GM19240 (cell line): Measurements from ENCODE around the gene GPR146.

Source experiments
- DNase-seq: peaks from one replicate; pipeline ENCODE4 v3.0.0; 2011; ENCODE audit warnings: low spot score; ENCODE audit not compliant: insufficient read length

Gene GPR146

DNA sequence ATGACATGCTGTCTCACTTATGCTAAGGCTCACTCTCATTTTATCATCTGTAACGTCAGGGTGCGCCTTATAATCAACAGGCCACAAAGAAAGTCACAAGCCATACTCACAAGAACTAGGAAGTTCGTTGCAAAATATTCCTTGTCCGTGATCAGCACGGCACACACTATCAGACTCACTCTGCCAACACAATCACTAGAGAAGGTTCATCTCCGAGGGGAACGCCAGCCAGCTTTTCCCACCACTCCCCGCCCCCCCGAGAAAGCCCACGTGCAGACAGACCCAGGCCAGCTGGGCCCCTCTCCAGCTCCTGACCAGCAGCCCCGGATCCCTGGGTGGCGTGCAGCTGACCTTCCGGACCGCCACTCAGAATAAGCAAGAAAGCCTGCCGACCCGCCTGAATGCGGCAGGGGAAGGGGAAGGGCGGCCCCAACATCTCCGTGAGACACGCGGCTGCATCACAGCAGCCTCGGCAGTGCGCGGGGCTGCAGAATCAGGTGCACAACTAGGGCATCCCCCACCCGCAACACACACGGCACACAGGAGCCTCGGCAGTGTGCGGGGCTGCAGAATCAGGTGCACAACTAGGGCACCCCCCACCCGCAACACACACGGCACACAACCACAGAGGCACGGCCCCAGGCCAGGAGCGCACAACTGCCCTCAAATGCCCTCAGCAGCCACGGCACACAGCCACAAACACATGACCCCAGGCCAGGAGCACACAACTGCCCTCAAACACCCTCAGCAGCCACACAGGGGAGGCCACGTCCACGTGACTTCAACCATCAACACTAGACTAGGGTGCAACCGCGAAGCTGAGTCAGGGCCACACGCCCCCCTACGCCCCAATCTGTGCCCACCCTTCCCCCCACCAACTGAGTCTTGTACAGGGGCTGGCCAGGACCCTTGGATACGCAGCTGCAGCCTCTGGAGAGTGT is 2.5 kb upstream of the GPR146 start:
- DNase-seq = no peak

DNA sequence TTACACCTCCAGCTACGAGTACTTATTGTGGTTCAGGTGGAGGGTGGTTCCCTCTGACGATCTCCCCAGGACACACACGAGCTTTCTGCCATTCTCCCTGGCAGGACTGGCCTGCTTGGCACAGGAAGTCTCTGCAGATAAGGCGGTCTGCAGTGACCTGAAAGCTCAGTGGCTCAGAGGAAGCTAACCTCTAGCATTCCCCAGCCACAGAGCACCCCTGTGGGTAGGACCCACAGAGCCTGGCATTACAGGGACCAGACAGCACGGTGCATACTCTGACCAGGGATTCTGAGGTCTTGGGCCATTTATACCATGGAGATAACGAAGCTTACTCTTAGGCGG is 1.9 kb upstream of the GPR146 start:
- no peak for DNase-seq

DNA sequence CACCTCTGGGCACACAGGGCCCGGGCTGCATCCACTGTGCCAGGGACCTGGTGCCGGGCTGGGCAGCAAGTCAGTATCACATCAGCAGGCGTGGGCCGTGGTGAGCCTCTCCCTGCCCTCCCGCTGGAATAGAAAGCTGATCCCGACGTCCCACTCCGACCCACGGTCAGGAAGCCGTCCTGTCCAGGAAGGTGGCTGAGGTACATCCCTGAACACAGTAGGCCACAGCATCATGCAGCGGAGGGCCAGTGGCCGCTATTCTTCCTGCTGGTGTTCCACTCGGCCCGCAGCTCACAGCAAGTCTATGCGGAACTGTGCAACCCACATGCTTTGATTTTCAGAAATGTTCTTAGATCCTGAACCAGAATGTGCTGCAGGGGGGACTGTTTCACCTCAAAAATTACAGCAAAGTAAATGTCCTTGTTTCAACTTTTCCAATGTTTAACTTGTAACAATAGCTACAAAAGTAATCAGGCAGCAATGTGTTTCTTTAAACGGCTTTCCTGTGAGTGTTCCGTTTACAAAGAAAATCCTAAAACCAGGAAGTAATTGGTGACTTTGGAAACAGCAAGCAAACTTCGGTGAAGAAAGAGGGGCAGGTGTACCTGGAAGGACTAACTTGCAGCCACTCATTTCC is 676 bp upstream of the GPR146 start:
- DNase-seq = no peak

DNA sequence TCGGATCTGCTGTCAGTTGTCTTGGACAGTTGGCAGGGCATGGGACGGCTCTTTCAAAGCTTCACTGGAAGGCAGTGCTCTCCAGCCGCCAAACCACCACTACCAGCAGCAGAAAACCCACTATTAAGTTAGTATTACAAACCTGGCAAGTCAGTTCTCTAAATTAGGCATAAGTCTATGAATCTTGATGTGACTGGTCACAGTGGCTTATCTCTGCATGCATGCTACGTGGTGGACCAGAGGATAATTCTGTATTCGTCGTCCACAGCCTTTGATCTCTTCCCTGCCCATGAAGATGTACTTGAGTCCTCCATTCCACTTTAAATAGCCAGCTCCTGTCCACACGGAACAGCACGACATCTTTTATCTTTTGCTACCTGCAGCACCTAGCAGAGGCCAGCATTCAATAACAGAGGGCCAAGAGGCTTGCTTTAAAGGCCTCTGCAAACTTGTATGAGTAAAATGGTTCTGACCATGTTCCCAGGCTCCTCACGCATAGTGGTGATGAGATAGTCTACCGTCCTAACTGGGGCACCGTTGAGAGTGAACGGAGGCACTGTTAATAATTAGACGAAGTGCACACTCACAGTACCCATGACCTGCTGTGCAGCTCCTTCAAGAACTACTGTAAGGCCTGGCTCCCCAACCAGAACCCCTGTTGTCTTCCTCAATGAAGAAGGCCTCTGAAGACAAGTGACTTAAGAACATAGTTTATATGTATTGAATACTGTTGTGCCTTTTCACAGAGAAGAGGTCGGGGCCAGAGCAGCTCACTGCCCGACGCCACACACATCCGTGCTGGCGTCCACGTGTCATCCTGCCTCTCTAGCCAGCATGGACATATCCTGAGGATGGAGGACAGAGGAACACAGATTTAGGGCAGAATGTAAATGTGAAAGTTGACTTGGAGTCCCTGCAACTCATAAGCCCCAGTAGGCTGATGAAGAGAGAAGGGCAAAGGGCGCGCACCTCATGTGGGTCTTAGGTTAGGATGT is 1.0 kb downstream of the GPR146 start:
- DNase-seq = no peak

DNA sequence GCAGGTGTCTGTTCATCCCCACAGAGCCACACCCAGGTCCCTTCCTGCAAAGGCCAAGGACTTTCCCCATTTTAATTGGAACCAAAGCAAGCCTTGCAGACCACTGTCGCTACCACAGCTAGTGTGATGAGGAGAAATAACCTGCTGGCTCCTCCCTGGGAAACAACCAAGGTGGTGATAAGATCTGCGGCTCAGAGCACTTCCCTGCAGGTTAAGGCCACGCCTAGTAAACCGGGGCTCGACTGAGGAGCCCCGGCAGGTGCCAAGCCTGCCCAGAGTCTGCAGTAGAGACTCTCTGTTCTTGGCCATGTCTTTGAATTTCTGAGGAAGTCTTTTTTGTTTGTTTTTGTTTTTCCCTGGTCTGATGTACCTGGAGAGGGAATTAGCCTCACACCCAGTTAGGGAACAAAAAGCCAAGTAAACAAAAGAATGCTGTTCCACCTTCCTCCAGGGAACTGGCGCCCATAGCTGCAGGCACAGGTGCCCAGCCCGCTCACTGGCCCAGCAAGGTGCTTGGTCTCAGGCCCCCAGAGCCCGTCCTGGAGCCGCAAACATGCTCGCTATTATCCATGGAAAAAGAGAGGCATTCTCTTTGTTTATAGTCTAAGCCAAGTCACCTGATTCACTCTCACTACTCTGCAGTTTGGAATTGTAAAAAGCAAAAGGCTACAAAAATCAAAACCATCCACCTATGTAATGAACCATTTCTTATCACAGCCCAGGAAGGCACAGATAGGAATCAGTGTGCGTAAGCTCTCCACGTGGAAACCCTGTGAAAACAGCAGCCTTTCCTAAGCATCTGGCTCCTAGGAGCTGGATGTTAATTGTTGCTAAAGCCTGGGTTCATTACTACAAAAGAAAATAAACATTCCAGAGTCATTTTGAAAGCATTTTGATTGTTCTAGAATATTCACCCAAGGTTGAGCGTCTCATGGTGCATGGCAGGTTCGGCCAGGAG is 2.7 kb downstream of the GPR146 start:
- DNase-seq = no peak

DNA sequence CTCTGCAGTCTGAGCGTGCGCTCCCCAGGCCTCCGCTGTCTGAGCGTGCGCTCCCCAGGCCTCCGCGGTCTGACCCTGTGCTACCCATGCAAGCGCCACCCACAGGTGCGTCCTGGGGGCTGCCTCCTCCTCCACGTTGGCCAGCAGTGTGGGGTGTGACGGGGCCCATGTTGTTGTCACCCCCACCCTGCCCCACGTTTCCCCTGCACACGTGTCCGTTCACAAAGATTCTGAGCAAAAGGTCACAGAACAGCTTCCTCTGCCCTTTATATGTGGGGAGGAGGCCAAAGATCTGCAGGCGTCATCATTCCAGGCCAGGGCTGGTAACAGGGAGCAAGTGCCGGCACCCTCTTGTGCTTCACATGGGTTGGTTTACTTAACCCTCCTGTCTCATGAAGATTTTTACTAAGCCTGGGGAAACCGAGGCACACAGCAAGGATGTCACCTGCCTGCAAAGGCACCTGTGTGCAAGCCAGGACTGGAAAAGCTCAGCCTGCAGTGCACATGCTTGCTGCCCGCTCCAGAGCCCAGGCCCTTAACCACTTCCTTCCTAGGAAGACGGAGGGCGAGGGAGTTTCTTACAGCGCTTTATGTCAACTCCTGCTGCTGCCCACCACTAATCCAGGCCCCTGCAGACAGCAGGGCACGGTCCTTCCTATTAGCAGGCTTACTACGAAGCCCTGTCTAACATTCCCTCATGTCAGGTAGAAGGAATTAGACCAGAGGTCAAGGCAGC is 4.8 kb downstream of the GPR146 start:
- no peak for DNase-seq

DNA sequence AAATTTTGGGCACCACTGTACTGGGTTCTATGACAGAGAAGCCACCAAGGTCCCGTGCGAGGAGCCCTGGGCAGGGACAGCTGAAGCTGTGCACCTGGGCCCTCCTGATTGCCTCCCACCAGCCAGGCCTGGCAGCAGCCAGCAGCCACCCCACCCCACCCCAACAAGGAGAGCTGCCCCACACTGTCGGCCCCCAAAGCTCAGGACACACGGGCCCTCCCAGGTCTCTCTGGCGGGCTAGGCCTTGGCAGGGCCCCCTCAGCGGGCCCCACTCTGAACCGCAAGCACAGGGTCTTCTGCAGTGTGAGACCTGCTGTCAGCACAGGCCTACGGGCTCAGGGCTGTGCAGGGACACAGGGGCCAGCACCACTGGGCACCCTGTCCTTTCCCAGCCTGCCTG is 5.5 kb downstream of the GPR146 start:
- no peak for DNase-seq

DNA sequence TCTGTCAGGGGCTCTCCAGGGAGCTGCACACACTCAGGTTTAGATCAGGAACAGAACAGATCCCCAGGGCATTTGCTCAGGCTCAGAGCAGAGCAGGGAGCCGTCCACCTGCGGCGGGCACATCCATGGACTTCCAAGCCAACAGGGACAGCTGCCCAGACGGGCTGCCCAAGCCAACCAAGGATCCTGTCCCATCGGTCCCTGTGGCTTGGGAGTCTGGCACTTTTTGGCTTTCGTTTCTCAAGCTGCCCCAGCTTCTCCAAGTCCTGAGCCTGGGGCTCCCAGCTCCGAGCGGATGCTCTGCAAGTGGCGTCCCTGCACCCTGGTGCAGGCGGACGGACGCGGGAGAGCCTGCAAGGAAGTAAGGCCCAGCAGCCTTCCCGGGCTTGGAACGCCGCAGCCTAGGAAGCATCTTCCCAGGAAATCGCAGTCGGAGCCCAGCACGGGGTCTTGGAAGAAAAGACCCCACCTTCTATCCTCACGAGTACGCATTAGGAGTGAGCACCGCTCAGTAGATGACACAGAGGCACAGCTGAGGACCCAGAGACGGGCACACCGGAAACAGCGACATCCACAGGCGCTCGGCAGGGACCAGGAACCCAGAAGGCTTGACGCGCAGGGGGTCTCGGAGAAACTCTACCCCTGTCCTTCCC is 6.0 kb downstream of the GPR146 start:
- DNase-seq = no peak

DNA sequence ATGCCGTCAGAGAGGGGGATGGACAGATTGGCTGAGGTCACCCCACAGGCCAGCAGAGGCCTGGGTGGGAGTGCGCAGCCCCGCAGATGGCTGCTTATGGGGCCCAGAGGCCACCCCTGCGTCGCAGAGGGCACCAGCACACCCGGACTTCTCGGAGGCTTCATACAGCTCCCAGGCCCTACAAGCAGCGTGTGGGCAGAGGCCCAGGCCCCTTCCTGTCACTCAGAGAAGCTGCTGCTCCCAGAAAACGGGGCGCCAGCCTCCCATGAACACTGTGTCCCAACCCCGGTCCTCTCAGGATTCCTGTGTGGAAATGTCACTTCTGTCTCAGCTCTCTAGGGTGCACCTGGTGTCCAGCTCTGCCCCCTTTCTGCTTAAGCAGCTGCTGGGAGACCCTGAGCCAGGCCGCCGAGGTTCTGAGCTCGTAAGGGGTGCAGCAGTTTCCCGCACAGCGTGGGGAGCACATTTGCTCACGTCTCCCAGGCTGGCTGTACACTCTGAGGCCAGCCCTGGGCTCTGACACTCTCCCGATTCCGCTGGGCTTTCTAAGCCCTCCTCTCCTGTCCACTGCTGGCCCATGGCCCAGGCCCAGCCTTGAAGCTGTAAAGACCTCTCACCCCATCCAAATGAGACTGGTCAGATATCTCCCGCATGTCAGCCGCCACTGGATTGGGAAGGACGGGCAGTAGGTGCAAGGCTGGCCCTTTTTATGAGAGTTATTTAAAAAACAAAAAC is 6.8 kb downstream of the GPR146 start:
- DNase-seq = no peak

DNA sequence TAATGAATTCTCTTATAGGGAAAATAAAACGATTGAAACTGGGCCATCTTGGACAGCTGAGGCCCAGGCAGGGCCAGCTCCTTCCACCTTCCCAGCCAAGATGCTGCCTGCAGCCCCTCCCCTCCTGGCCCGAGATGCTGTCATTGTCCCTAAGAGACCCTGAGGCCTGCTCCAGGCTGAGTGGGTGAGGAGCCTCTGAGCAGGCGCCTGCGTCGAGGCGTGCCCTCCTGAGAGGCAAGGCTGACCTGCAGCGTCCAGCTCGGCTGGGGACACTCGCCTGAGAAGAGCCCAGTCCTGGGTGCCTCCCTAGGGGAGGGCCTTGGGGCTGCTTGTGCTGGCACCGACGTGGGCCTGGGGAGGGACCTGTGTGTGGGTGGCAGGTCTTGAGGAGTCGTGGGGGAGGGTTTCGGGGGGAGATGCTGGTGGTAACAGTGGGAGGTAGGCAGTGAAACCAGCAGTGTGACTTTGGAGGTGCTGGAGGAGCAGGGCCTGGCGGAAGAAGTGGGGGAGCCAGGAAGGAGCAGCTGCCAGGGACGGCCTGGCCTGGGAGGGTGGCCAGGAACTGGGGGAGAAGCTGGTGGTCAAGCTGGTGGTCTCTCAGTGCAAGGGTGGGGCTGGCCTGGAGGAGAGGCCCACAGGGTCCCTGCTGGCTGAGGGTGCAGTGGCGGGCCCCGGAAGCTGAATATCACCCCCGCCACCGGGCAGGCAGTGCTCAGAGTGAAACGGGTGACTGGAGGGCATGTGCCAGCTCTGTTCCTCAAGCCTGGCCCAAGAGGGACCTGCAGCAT is 7.9 kb downstream of the GPR146 start:
- no peak for DNase-seq

DNA sequence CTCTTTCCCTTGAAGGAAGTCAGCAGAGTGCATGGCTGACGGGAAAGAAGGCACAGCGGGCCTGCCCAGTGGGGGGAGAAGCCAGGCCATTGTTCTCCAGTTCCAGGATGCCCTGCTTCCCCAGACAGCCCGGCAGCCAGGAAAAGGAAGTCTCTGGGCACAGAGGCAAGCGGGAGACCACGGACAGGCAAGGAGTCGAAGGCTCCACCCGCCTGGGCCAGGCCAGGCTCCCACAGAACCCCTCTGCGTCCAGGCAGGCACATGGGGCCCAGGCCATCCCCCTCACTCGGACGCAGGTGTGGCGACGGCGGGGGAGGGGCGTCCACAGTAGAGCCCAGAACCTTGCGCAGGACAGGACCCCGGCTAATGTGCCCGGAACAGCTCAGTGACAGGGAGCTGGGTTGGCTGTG is 8.7 kb downstream of the GPR146 start:
- DNase-seq = no peak

DNA sequence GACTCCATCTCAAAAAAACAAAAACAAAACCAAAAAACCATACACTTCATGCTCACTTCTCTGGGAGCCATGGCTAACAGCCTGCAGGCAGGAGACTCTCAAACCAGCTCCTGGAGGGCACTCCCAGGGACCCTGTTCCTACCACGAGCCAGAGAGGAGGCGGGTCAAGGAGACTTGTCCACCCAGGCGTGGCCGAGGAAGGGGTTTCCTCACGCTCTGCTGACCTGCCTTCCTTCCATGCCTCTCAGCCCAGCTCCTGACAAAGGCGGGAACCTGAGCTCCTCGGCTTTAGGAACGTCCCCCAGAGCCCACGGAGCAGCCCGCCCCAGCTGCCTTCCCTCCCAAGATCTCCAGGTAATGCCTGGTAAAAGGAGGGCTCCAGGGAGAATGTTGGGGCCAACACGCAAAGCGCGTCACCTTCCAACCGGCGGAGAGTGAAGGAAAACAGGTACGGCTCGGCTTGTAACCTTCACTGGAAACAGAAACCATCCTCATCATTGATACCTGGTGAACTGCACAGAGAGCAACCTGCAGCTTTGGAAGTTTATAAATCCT is 9.5 kb downstream of the GPR146 start:
- no peak for DNase-seq

DNA sequence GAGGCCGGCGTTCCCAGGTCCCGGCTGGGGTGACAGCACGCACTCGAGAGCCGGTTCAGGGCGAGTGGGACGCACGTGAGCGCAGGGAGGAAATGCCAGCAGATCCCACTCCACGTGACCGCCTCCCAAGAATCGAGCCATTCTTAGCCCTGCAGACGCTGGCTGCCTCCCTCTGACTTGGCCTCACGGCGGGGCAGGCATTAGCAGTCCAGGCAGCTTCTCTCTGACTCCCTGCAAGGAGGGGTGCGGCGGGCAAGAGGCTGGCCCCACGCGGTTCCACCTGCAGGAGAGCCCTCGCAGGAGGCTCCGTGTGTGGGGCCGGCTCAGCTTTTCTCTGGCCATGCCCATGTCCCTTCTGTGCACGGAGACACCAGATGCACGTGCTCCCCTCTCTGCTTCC is 10.1 kb downstream of the GPR146 start:
- DNase-seq = no peak

DNA sequence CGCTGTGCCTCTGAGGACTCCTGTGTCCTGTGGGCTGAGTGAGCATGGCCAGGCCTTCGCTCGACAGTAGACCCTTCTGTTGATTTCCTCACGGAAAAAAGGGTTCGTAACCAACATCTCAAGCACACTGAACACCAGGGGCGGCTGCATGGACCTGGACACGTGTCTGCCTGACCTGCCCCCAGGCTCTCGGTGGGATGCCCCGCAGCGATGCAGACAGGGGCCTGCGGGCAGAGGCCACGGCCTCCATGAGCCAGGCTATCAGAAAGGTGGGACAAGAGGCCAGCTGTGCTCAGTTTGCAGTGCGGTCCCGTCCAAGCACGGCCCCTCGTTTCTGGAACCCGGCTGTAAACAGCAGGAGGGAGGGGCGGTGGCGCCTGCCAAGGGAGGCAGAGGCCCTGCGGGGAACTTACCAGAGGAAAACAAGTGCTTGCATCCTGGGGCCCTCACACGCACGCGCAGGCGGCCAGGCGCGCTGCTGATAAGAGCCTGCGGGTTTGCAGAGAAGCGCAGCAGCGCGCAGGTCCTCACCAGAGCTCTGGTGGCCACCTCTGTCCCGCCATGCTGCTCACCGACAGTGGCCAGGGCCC is 10.6 kb downstream of the GPR146 start:
- no peak for DNase-seq

DNA sequence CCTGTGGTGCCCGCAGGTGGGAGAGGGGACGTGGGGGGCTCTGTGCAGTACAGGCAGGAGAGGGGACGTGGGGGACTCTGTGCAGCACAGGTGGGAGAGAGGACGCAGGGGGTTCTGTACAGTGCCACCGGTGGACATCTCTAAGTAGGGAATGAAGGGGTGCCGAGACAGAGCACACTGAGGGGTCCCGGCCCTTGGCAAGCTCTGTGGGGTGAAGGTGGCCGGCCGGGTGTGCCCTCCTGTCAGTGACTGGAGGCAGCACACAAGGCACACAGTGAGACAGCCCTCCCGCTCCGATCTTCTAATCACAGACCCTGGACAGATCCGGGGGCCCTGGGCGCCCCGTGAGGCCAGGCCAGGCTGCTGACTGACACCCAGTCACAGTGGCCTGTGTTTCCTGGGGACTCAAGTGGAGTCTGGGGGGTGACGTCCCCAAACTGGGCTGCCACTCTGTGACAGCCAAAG is 11.2 kb downstream of the GPR146 start:
- DNase-seq = no peak

DNA sequence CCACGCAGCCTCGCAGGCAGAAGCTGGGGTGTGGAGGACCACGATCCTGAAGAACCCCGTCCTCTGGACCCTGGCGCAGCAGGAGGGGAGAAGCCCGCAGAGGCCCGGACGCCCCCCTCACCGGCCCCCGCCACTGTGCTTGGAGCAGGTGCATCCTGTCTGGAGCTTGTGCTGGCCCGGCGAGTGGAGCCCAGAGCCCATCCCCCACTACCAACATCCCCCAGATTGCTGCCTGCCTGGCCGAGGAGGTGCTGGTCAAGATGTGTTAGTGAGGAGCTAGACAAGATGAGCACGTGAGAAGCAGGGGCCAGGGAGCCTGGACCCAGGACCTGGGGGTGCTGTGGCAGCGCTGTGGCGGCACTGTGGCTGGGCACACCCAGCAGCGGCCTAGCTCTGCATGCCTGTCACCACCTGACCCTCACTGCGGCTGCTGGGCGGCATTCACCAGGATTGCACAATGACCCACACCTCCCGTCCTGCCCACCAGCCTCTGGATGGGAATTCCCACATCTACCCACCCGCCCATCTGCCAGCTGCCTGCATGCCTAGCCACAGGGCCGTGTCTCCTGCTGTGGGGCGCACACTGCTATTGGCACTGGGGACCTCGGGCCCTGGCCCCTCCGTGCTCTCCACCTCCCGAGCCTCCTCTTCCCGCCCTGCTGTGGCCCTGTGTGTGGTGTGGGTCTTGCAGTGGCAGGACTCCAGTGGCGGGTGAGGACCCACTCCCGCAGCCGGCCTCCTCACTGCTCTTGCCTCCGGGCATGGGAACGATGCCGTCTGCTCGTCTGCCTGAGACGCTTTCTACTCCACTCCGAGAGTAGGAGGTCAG is 11.8 kb downstream of the GPR146 start:
- DNase-seq = no peak
